B cell (primary cell): Measurements from ENCODE around the gene GSKIP.
A peak's percentile ranks its signal among the peaks of the same experiment; 100 is the strongest.

ENCODE experiments used
- CTCF ChIP-seq: fragments of 200-600 bp; IDR thresholded peaks from one replicate; pipeline ENCODE4 v1.8.0; 2022; ENCODE audit warnings: antibody characterized with exemption, mild to moderate bottlenecking
- EZH2 ChIP-seq: IDR thresholded peaks from 2 replicates; pipeline ENCODE4 v1.6.1; 2012; ENCODE audit warnings: borderline replicate concordance, low read depth, mild to moderate bottlenecking, moderate library complexity, low read length; ENCODE audit not compliant: insufficient read depth, poor library complexity, severe bottlenecking

GRCh38 chr14:96424109-96424989 is 61.0 kb downstream of the GSKIP start:
- TF ChIP-seq CTCF: peak; percentile 99
- no peak for TF ChIP-seq EZH2
